Endothelial cell of umbilical vein (primary cell): Measurements from ENCODE around the gene ROCK2.

Experiments used
- CTCF ChIP-seq, 2 donors: IDR thresholded peaks; 1 replicate in 1 of 2; 2 replicates in 1 of 2; pipeline ENCODE4 v1.5.1; 2011; ENCODE audit warnings: low read length in 2 of 2, mild to moderate bottlenecking in 2 of 2, moderate library complexity in 2 of 2, control low read depth in 1 of 2, inconsistent platforms in 1 of 2, low read depth in 1 of 2; ENCODE audit not compliant: insufficient read depth in 1 of 2; ENCODE audit errors: extremely low read depth in 1 of 2
- EZH2 ChIP-seq: IDR thresholded peaks from 2 replicates; pipeline ENCODE4 v1.6.1; 2012; ENCODE audit warnings: borderline replicate concordance, low read depth, mild to moderate bottlenecking, moderate library complexity, low read length, inconsistent platforms; ENCODE audit not compliant: severe bottlenecking
- POLR2A ChIP-seq: IDR thresholded peaks from 2 replicates; pipeline ENCODE4 v1.6.1; 2012; ENCODE audit warnings: low read depth, mild to moderate bottlenecking, control low read depth, low read length
- POLR2AphosphoS5 ChIP-seq: IDR thresholded peaks from 2 replicates; pipeline ENCODE4 v1.6.1; 2012; ENCODE audit warnings: low read depth, mild to moderate bottlenecking, control low read depth, low read length, moderate library complexity; ENCODE audit not compliant: insufficient read depth
- TF ChIP-seq, protein P1 (sequence below): IDR thresholded peaks from 2 replicates; pipeline ENCODE4 v1.6.1; 2011; ENCODE audit not compliant: insufficient read depth, insufficient read length

- TF ChIP-seq EZH2 (no peak), CTCF (IDR thresholded peaks at IDR 0.05; ENCODE audit: extremely low read depth in 1 of 2, insufficient read depth in 1 of 2, low read depth in 1 of 2, low read length in 2 of 2) (no peak), POLR2A (no peak), POLR2AphosphoS5 (no peak)
- TF ChIP-seq, protein P1, sequence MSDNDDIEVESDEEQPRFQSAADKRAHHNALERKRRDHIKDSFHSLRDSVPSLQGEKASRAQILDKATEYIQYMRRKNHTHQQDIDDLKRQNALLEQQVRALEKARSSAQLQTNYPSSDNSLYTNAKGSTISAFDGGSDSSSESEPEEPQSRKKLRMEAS, result no peak
Measured at GRCh38 chr2:11160256-11160655, 184.2 kb downstream of the ROCK2 start.
